Middle frontal gyrus (tissue), 1 donor: ENCODE results near the gene MAFB.

Experiments used
- DNase-seq: peaks from one replicate; pipeline ENCODE4 v3.0.0-alpha.2; 2015; ENCODE audit warnings: low spot score; ENCODE audit errors: extremely low spot score

The MAFB gene

GRCh38 chr20:40682104-40682981, 6.7 kb downstream of the MAFB start:
- no peak for DNase-seq

DNA sequence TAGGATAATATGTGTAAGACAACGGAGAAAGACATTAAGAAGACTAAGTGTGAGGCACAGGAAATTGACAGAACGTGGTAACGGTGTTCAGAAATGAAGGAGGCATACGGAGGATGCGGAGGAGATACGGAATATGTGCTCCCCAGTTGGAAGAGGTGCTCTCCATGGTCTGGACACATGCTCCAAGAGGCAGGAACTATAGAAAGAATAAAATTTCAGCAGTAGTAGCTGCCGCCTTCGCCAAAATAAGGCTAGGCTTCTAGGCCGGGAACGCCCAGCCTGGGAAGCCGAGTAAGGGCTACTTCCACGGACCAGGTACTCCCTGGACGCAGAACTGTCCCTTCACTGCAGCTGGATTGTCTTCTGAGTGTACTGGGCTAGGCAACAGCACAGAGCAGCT, 7.4 kb downstream of the MAFB start:
- DNase-seq: no peak

- no peak for DNase-seq
These were observed 7.9 kb downstream of the MAFB start for GRCh38 chr20:40681165-40681564.

DNA sequence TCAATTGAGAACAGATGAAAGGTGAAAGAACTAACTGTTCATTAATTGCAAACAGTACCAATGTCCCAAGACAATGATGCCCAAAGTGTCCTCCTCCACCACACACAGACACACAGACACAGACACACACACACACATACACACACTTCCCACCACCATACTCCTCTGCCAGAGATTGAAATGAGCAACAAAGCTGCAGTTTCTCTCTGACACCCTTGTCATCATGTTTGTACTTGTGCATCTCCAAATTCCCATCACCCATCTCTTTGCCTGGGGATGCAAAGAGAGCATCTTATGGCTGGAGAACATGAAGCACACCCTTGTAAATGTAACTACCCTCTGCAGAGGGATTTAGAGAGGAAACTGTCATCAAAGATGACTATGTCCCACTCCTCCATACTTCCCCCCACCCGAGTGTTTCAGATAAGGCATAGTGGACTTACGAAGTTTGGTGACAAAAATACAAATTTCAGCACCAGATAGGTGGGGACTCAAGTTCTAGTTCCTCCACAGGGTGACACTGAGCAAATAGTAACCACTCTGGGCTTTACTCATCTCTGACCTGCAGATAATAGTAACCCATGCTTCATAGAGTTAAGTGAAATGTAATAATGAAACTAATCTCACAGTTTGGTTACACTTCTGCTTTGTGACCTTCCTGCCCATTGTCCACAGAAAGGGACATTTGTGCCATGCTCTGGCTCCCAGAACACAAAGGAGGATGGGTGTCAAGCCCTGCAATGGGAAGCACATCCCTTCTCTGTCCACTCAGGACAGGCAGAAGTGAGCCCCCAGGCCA, 8.7 kb downstream of the MAFB start:
- DNase-seq: no peak

DNA sequence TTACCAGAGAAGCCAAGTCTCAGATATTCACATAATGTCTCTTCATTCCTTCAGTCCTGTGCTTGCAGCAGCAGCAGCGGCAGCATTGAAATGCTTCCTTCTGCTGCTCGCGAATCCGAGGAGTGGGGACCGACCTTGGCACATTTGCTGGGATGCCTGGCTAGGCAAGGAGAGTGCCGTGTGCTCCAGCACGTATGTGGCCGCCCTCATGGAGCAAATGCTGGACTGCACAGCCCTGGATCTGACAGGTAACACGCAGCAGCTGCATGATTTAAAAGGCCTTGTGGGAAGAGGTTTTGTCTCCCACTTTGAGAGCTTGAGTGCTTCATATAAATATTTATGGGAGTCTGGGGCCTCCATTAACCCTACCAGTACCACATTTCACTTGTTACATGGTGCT, 9.9 kb downstream of the MAFB start:
- DNase-seq: no peak

DNA sequence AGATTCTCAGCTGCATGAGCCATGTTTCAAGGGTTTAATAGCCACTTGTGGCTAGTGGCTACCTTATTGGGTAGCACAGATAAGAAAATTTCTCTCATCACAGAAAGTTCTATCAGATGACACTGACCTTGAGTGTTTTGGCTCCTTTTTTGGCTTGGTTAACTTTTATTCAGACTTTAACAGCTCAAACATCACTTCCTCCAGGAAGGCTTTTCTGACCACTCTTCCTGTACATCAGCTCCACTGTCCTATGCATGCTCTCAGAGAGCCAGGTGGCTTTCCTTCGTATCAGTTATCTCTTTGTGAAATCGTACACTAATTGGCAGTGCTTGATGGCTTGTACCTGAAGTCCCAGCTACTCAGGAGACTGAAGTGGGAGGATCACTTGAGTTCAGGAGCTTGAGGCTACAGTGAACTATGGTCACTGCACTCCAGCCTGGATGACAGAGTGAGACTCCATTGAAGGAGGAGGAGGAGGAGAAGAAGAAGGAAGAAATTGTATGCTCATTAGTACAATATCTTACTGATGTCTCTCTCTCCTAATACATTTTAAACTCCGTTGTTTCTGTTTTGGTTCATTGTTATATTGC, 10.7 kb downstream of the MAFB start:
- no peak for DNase-seq

DNA sequence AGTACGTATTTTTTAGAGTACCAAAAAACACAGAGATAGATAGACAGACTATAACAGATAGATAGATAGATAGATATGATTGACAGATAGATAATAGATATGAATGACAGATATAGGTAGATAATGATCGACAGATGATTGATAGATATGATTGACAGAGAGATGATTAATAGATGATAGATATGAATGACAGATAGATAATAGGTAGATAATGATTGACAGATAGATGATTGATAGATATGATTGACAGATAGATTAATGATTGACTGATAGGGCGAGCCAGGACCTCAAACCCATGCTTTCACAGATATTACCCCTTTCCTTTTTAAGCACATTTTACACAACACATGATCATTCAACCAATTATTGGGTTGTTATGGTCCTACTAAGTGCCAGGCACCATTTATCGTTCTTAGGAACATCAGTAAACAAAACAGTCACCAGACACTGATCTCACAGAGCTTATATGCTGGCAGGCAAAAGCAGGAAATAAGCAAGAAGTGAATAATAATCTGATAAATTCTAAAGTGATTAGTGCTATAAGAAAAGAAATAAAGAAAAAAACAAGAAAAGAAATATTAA, 11.6 kb downstream of the MAFB start:
- no peak for DNase-seq

DNA sequence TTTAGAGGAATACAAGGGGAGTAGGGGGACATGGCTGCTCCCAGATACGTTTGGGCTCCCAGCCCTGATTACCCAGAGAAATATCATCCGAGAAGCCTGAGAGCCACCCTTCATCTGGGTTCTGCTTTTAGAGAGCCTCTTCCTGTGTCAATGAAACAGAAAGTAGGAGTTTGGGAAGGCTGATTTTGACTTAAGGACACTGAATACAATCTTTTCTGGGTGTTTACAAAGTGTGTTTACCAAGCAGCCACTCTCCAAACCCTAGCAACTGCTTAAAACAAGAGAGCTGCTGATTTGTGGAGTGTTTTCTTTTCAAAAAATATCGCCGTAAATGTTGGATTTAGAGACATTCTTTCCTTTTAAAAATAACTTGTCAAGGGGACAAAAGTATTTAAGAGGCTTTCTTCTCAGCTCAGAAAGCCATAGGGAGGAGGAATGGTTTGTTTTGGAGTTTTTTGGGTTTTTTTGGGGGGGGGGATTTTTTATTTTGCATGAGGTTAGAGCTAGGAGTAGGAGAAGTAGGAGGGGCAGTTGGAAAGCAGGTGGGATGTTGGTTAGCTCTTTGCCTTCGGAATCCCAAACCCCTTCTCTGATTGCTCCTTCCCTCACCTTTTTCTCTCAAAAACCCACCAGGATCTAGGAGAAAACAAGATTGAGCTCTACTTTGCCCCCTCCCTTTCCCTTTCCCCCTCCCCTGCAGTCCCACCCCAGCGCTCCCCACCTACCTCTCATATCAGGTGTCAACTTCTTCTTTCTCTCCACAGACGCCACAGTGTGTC, 12.4 kb downstream of the MAFB start:
- DNase-seq: no peak

DNA sequence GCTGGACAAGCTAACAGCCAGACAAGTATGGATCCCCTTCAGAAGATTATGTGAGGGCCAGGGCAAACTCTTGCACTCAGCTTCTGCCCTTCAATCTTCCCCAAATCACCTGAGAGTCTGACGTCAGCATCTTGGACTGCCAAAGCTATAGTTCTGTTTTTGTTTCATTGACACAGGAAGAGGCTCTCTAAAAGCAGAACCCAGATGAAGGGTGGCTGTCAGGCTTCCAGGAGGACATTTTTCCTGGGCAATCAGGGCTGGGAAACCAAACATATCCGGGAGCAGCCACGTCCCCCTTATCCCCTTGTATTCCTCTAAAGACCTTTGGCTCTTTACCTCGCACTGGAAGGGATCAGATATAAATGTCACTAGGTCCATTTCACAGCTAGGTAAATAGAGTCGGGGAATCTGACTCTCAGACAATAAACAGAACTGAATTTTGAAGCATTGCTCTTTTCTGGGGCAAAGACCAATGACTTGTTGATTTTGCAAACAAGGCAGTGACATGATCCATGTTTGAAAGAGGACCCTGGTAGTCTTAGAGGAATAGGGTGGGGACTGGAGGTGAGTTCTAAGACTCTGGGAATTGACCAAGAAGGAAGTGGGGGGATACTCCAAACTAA, 13.3 kb downstream of the MAFB start:
- no peak for DNase-seq

- no peak for DNase-seq
These were observed 15.6 kb downstream of the MAFB start for GRCh38 chr20:40673442-40673841.

DNA sequence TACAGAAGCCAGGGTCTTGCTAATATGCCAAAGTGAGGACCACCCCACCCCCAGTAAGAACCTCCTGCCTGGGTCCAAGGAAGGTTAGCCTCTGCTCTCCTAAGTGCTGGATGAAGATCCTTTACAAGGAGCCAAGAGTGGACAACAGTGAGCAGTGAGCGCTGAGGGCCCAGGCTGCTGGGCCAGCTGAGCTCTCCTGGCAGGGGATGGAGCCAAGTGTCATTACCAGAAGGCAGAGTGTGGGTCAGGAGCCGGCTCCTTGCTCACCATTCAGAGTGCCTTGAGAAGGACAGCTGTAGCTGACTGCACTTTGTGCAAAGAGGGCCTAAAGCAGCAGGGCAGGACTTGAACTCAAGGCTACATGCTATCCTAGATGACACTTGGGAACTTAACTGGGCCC, 16.9 kb downstream of the MAFB start:
- no peak for DNase-seq

- DNase-seq: no peak
These were observed 18.8 kb downstream of the MAFB start for GRCh38 chr20:40670253-40670652.

GRCh38 chr20:40669692-40670091, 19.3 kb downstream of the MAFB start:
- DNase-seq: no peak

DNA sequence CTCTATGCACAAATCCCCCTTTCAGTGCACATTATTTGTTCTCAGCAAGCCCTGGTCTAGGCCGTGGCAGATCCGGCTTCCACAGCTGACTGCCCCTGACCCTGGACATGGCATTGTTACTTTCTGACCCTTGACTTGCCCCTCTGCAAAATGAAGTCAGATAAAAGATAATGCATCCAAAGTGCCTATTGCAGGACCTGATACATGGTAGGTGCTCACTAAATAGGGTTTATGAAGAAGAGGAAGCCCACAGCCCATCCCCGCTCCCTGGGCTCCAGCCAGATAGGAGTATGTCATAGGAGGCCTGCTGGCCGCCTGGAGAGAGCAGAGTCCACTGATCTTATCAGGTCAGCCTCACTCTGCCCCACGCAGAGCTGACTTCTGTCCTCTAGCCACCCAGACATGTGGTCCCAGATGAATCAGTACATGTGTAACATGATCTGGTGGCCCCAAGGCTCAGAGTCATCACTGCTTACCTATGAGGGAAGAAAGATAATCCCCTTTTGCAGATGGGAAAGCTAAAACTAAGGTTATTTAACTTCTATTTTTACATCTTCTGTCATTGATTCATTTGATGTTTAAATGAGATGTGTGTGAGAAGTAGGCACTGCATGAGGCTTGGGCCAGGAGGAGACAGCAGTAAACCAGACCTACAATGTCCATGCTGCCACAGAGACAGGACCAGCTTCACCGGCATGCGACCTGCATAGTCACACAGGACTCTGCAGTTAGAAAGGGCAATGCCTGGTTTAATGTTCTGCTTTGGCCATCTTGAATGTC, 20.4 kb downstream of the MAFB start:
- DNase-seq: no peak

GRCh38 chr20:40667503-40667902, 21.5 kb downstream of the MAFB start:
- DNase-seq: no peak

- DNase-seq: no peak
These were observed 22.7 kb downstream of the MAFB start for GRCh38 chr20:40666336-40666735.

DNA sequence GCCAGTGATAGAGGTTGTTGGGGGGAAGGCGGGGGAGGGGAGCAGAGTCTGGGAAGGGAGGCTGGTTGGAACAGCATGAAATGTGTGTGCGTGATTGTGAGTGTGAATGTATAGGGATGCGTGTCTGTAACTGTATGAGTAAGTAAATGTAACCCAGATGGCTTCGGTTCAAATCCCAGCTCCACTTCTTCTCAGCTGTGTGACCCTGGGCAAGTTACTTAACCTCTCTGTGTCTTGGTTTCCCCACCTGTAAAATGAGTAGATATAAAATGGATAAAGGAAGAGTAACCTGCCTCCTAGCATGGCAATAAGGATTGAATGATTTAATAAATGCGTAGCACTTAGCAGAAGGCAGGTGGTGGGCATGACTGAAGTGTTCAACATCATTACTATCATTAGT, 24.1 kb downstream of the MAFB start:
- no peak for DNase-seq

DNA sequence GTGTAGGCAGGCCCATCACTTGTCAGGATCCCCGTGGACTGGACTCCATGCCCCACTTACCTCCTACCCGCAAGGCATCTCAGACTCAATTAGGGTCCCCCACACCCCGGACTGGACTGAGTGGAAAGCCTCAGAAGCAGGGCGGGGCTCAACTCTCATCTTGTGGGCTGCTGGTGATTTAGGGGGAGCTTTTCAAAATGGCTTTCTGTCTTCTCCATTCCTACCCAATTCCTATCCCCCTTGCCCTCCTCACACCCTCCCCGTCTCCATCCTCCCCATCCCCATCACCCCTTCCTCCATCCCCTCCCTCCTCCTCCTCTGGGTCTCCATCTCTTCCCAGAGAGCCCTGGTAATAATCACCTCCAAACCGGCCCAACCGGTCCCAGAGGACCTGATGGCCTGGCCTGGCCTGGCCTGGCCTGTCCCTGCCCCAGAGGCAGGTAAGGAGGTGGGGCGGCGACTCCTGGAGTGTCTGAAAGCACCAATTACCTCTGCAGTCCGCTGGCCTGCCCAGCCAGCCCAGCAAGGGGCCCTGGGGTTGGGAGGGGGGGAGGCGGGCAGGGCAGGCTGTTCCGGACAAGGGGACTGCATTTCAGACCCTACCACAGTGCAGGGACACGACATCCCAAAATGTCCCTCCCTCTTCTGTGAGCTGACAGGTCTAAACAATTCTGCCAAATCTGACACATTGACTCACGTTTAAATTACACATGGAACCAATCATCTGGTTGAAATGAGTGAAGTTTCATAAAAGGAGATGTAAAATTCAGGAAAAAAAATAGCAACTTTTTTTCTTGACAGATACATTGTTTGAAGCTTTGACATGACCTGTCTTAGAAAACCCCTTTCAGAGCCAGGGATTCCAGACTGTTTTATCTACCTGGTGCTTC, 24.8 kb downstream of the MAFB start:
- no peak for DNase-seq

DNA sequence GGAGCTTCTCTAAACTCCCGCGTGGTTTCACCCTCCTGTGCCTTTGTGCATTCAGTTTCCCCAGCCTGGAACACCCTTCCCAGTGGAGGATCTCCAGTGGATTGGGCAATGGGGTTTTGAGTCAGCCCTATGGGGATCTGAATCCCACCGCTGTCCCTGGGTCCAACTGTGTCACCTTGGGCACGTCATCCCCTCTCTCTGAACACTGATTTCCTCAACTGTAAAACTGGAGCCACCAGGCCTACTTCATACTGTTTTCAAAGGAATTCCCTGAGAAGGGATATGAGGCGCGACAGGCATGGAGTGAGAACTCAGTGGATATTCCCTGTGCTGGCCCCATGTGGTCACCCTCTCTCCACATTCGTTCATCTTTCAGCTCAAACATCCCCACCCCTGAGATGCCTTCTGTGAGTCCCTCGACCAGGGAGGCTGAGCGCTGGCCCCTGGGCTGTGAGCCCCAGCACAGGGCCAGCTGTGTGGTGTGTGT, 25.7 kb downstream of the MAFB start:
- DNase-seq: no peak
